COR-L47 (cell line): ENCODE measurements around the gene TRIP13.
"Not testable (repeated sequence)": the region's sequence is repeated elsewhere in the genome, so short reads cannot be mapped to it uniquely, and the experiment has no call there.

Experiments
- DNase-seq: peaks from one replicate; lab custom pipeline; 2025; lab: John Stamatoyannopoulos, UW

Gene TRIP13

GRCh38 chr5:919356-920000, 26.8 kb downstream of the TRIP13 start:
- no peak for DNase-seq

DNA sequence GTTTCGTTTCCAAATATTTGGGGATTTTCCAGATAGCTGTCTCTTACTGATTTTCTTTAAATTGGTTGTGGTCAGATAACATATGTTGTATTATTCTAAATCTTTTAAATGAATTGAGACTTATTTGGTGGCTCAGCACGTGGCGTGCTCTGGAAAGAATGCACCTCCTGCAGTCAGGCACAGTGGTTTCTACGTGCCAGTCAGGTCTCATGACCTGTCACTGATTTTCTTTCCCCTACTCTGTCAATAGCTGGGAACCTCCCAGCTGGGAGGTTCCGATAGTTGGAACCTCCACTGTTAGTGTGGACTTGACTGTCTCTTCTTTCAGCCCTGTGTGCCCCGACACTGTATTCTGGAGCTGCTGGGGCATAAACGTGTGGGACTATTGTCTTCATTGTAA, 27.6 kb downstream of the TRIP13 start:
- no peak for DNase-seq

DNA sequence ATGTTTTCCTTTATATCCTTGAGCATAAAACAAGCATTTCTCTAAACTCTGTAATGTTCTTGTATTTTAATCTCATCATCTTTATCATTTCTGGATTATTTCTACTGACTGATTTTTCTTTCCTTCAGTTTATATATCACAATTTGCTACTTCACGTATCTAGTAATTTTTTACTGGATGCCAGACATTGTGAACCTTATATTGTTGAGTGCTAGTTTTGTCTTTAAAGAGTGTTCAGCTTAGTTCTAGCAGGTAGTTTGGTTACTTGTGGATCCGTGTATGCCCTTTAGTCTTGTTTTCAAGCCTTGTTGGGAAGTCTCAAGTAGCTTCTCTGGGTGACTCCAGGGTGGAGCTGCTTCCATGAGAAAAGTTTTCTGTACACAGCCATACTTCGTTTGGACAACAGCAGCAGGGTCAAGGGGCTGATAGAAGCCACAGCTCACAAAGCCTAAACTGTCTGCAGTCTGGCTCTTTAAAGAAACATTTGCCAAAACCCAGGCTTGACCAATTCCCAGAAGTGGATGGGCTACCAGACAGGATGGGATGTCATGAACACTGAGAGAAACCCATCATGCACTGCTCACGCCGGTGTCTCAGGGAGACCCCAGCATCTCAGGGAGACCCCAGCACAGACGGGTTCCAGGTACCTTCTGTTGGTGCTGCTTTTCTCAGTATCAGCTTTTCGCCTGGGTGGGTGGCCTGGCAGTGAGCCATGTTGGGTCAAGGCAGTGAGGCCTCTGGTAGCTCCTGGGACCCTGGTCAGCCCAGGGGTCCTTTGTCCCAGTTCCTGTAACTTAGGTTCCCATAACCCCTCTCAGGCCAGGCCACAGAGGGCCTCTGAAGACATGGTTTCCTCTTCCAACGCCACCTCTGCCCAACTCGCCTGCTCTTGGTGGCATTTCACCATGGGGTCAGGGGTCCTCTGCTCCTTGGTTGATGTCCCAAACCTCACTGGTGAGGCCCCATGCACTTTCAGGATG, 29.1 kb downstream of the TRIP13 start:
- DNase-seq: no peak

- no peak for DNase-seq
Measured at GRCh38 chr5:922436-923280, 30.0 kb downstream of the TRIP13 start.

- DNase-seq: peak; percentile 65
Measured at GRCh38 chr5:923281-923873, 30.7 kb downstream of the TRIP13 start.

DNA sequence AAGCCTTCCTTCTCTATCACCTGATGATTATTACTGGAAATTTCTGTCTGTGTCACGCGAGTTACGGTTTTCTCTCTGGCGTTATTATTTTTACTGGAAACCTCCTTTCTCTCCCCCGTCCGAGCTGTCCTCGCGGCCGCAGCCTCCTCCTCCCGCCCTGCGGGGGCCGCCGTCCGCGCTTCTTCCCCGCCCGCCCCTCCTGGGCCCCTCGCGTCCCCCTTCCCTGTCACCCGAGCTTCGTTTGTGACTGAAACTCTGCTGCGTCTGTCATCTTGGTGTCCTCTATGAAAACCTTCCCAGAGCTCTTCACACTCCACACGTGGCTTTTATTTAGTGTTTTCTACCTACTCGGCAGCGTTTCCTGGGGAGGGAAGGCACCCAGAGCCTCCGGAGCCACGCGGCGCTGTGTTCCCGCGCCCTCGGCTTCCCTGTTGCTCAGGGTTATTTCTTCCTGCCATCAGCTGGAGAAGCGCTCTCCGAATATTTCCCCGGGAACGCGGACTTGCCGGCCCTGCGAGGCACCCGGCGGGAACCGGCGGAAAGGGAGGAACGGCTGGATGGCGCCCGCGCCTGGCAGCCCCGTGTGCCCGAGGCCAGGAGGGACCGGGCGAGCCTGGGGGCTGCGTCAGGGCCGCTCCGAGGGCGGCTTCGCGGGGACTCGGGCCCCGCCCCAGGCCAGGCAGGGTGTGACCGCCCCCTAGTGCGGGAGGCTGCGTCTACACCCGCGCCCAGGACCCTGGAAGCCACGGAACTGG, 33.9 kb downstream of the TRIP13 start:
- no peak for DNase-seq

DNA sequence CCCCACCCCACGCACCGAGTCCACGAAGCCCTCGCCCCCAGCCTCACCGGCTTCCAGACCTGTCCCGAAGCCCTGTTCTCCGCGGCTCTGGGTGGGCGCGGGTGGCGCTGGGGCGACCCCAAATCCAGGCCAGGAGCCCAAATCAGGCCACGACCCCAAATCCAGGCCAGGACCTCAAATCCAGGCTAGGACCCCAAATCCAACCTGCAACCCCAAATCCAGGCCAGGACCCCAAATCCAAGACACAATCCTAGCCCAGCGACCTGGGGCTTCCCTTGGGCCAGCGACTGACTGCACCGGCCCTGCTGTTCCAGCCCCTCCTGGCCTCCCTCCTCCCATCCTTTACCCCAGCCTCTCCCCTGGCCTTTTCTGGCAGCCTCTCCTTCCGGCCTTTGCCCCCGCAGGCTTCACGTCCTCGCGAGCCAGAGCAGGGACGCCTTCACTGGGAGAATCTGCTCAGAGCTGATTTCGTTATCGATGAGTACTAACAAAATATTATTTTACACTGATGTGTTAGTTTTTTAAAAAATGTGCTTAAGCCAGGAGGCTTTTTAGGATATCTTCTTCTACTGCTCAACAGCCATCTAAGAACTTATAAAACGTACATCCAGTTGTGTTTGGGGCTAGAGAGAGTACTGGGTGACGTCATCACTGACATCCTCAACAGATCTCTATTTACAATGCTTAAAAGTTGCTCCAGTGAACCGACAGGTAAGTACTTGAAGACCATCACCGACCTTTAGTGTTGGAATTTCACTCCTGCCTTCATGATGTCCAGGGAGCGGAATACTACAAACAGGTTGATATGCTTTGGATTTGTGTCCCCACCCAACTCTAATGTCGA, 34.7 kb downstream of the TRIP13 start:
- no peak for DNase-seq

DNA sequence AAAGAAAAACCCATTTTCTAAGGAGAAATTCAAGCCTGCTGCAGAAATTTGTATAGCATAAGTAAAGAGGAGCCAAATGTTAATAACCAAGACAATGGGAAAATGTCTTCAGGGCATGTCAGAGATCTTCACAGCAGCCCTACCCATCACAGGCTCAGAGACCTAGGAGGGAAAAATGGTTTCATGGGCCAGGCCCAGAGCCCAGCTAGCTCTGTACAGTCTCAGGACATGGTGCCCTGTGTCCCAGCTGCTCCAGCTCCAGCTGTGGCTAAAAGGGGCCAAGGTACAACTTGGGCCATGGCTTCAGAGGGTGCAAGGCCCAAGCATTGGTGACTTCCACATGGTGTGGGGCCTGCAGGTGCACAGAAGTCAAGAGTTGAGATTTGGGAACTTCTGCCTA, 36.5 kb downstream of the TRIP13 start:
- DNase-seq: not testable (repeated sequence)

GRCh38 chr5:929596-929995, 36.9 kb downstream of the TRIP13 start:
- DNase-seq: no peak

GRCh38 chr5:930866-931265, 38.2 kb downstream of the TRIP13 start:
- DNase-seq: no peak

GRCh38 chr5:931570-932145, 39.0 kb downstream of the TRIP13 start:
- no peak for DNase-seq

DNA sequence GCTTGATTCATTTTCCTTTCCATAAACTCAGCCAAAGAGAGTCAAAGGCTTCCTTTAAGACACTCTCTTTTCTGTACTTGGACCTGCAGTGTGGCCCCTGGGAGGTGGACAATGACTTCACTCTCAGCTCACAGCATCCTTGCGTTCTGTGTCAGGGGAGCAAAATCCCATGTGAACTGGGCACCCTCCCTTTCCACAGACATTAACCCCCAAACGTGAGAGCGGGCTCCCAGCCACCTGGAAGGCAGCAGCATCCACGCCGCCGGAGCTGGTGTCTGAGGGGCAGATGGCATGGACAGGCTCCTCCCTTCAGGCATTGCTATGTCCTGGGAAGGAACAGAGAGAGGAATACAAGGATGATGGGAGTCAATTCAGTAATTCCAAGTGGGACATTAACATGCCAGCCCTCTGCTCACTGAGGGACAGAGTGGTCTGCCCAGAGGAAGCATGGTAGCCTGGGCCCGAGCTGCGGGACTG, 39.5 kb downstream of the TRIP13 start:
- no peak for DNase-seq

GRCh38 chr5:932628-933250, 40.1 kb downstream of the TRIP13 start:
- DNase-seq: no peak

DNA sequence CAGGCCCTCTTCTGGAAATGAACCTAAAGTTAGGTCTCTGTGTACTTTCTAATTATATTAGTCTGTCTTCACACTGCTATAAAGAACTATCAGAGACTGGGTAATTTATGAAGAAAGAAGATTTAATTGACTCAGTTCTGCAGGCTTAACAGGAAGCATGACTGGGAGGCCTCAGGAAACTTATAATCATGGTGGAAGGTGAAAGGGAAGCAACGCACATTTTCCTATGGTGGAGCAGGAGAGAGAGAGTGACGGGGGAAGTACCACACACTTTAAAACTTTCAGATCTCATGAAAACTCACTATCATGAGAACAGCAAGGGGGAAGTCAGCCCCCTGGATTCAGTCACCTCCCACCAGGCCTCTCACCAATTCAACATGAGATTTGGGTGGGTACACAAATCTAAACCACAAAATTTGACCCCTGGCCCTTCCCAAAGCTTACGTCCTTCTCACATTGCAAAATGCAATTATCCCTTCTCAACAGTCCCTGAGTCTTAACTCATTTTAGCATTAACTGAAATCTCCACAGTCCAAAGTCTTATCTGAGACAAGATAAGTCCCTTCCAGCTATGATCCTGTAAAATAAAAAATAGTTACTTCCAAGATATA, 40.7 kb downstream of the TRIP13 start:
- no peak for DNase-seq

GRCh38 chr5:933951-934350, 41.3 kb downstream of the TRIP13 start:
- not testable (repeated sequence) for DNase-seq

DNA sequence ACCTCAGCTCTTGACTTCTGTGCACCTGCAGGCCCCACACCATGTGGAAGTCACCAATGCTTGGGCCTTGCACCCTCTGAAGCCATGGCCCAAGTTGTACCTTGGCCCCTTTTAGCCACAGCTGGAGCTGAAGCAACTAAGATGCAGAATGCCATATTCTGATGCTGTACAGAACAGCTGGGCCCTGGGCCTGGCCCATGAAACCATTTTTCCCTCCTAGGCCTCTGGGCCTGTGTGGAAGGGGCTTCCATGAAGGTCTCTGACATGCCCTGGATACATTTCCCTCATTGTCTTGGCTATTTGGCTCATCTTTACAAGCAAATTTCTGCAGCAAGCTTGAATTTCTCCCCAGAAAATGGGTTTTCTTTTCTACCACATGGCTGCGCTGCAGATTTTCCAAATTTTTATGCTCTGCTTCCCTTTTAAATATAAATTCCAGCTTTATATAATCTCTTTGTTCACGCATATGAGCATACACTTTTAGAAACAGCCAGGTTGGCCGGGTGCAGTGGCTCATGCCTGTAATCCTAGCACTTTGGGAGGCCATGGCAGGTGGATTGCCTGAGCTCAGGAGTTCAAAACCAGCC, 41.8 kb downstream of the TRIP13 start:
- DNase-seq: not testable (repeated sequence)

DNA sequence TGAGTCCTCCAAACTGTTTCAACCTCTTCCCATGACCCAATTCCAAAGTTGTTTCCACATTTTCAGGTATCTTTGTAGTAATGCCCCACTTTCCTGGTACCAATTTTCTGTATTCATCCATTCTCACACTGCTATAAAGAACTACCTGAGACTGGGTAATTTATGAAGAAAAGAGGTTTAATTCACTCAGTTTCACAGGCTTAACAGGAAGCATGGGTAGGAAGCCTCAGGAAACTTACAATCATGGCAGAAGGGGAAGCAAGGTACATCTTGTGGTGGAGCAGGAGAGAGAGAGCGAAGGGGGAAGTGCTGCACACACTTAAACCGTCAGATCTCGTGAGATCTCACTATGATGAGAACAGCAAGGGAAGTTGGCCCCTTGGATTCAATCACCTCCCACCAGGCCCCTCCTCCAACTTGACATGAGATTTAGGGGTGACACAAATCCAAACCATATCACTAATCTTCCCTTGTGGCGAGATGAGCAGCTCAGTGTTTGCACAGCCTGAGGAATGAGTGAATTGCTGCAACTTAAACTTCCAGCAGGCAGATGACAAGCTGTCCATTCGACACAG, 42.9 kb downstream of the TRIP13 start:
- DNase-seq: no peak
